IPS-18c (cell line): ENCODE data around the gene MIA.

ENCODE experiments used
- H3K4me3 ChIP-seq: 2 replicates; pipeline ENCODE4 v1.7.0; 2013; ENCODE audit warnings: low read depth, mild to moderate bottlenecking, low read length, moderate library complexity; ENCODE audit not compliant: insufficient read depth
- H3K9me3 ChIP-seq: one replicate; pipeline ENCODE4 v1.6.1; 2013; ENCODE audit warnings: mild to moderate bottlenecking, low read length, moderate library complexity; ENCODE audit not compliant: control insufficient read depth, insufficient read depth

The MIA gene

DNA sequence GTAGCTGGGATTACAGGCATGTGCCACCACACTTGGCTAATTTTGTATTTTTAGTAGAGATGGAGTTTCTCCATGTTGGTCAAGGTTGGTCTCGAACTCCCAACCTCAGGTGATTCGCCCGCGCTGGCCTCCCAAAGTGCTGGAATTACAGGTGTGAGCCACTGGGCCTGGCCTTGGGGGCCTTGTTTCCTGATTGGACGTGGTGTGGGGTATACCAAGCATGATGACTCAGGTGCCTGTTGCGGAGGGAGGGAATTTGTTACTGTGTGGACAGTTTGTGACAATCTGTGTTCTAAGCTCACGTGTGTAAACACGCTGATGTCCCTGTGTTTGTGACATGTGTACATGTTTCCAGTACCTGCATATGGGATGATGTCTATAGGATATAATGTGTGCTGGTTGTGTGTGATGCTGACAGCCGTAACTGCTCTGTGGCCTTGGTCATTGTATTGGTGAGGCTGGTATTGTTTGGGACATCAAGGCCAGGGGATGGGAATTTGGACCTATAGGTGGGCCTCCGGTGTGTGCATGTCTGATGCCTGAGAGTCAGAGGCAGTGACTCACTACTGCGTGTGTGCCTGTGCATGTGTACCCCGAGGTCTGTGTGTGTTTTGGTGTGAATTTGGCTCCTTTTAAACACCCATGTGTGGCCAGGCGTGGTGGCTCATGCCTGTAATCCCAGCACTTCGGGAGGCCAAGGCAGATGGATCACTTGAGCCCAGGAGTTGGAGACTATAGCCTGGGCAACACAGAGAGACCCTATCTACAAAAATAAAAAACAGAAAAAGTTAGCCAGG, 22.0 kb downstream of the MIA start:
- no peak overlapping the region for H3K4me3 ChIP-seq
- H3K9me3 ChIP-seq: no peaks in the 10 kb centered on the region

DNA sequence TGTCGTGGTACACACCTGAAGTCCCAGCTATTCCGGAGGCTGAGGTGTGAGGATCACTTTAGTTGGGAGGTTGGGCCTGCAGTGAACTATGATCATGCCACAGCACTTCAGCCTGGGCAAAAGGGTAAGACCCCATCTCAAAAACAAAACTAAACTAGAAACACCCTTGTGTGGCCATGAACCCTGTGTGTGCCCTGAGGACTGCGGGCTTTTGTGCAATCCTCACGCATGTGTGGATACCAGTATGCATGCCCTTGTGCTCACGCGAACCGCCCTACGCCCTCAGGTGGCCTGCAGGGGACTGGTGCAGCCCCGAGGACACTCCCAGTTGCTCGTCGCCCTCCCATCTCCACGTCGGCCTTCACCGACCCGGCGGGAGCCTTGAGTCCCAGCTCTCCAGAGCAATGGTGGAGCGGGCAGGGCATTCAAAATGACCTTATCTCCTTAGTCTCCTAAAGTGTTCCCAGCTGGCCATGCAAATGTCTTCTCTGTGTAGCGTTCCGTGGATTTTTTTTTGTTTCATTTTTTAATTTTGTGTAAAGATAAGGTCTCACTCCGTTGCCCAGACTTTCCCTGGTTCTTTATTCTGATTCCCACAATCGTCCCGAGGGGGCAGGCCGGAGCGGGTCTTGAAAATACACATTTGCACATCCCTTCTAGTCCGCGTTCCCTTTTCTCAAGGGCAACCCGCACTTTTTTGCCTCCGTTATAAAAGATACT, 22.8 kb downstream of the MIA start:
- no peaks in the 10 kb centered on the region for H3K9me3 ChIP-seq
- H3K4me3 ChIP-seq: peak overlapping the region; percentile 74

DNA sequence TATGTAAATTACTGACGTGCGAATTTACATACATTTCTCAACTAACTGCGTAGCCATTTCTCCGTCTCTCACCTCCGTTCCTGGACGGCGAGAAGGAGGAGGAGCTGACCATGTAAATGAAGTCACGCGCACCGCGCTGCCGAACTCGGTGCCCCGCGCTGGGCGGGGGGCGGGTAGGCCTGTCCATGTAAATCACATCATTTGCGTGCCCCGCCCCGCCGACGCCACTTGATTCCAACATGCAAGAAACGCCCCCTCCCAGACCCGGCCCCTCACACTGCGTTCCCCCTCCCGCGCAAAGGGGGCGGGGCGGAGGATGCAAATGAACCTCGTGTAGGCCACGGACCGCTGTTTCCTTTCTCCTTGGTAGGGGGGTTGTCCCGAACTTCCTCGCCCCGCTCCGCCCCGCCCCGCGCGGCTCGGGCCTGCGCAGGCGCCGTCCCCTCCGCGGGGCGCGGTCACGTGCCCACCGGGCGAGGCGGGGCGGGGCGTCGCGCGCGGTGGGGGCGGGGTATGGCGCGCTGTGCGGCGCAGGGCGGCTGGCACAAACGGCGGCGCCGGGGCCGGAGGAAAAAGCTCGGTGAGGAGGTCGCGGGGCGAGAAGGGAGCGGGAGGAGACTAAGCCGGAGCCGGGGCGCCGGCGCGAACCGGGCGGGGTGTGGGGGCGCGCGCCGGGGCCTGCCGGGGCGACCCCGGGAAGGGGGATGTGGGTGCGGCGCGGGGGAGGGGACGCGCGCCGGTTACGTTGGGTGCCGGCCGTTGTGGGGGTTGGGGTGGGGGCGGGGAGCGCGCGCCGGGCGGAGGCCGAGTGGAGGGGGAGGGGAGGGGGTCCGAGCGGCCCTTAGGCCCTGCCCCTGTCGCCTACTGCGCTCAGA, 23.6 kb downstream of the MIA start, which contains the start of gene EGLN2:
EGLN2 (plus strand) TSS at position 509 of the 875 bp plus-strand sequence. CDS start 1,382 bp downstream, outside the sequence.
- Histone ChIP-seq H3K9me3 (no peaks in the 10 kb centered on the region), H3K4me3 (peak within 1 kb of the TSS; percentile 75)

DNA sequence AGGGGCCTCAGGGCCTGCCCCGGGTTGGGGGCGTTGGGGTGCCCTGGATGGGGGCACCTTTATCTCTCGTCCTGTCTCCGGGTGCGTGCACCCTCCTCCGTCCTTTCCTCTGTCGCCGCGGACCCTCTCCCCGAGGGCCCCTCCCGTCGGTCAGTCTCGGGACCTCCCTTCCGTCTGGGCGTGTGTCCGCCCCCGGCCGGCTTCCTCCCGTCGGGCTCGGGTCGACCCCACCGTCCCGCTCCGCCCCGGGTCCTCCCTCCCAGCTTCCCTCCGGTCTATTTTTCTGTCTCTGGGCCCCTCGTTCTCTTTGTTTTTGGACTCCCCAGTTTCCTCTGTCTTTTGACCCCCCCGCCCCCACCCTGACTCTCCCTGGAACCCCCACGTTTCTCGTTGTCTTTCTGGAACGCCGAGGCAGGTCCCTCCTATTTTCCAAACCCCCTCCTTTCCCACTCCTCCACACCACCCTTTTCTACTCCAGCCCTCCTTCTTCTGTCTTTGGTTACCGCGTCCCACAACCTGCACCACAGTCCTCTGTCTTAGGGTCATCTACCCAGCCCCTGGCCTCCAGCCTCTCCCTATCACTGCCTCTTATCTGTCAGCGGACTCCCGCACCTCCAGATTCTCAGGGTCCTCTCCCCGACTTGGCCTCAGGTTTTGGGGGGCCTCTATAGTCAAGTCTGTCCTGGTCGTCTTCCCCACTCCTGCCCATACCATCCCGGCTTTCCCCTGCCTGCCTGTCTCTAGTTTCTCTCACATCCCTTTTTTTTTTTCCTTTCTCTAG, 24.4 kb downstream of the MIA start:
- peak overlapping the region; percentile 75 for H3K4me3 ChIP-seq
- H3K9me3 ChIP-seq: no peaks in the 10 kb centered on the region

DNA sequence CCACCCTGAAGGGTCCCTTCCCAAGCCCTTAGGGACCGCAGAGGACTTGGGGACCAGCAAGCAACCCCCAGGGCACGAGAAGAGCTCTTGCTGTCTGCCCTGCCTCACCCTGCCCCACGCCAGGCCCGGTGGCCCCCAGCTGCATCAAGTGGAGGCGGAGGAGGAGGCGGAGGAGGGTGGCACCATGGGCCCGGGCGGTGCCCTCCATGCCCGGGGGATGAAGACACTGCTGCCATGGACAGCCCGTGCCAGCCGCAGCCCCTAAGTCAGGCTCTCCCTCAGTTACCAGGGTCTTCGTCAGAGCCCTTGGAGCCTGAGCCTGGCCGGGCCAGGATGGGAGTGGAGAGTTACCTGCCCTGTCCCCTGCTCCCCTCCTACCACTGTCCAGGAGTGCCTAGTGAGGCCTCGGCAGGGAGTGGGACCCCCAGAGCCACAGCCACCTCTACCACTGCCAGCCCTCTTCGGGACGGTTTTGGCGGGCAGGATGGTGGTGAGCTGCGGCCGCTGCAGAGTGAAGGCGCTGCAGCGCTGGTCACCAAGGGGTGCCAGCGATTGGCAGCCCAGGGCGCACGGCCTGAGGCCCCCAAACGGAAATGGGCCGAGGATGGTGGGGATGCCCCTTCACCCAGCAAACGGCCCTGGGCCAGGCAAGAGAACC, 25.1 kb downstream of the MIA start:
- peak overlapping the region; percentile 75 for H3K4me3 ChIP-seq

DNA sequence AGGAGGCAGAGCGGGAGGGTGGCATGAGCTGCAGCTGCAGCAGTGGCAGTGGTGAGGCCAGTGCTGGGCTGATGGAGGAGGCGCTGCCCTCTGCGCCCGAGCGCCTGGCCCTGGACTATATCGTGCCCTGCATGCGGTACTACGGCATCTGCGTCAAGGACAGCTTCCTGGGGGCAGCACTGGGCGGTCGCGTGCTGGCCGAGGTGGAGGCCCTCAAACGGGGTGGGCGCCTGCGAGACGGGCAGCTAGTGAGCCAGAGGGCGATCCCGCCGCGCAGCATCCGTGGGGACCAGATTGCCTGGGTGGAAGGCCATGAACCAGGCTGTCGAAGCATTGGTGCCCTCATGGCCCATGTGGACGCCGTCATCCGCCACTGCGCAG, 25.7 kb downstream of the MIA start:
- no peaks in the 10 kb centered on the region for H3K9me3 ChIP-seq
- H3K4me3 ChIP-seq: no peak overlapping the region; the same call in 1 of the 2 replicates

More for the DNA sequence above, 25.1 kb downstream of the MIA start:
- no peaks in the 10 kb centered on the region for H3K9me3 ChIP-seq

DNA sequence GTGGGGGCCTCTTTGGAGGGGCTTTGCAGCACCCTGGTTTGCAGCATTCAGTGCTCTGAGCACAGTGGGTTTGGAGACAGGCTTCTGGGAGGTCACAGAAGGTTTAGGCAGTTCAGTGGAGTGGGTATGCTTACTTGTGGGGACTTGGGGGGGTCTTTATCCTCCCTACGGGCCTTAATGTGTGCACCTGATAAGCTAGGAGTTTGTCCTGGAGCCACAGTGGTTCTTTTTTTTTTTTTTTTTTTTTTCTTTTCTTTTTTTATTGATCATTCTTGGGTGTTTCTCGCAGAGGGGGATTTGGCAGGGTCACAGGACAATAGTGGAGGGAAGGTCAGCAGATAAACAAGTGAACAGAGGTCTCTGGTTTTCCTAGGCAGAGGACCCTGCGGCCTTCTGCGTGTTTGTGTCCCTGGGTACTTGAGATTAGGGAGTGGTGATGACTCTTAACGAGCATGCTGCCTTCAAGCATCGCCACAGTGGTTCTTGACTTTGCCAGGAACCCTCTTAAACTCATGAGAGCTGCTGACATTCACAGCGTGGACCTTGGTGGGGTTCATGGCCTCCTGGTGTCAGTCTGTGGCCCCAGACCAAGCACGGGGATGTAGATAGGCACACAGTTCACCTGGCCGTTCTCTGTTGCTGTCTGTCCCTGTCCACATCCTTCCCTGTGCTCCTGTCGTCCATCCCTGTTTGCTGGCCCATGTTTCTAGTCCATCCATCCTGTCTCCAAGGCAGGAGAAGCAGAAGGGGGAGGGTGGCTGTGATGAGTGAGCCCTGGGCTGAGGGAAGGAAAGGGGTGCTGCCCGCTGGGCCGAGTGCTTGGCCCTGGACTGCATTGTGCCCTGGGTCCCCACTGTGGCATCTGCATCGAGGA, 26.3 kb downstream of the MIA start:
- Histone ChIP-seq H3K4me3 (peak overlapping the region; percentile 20; the same call in 1 of the 2 replicates), H3K9me3 (no peaks in the 10 kb centered on the region)

DNA sequence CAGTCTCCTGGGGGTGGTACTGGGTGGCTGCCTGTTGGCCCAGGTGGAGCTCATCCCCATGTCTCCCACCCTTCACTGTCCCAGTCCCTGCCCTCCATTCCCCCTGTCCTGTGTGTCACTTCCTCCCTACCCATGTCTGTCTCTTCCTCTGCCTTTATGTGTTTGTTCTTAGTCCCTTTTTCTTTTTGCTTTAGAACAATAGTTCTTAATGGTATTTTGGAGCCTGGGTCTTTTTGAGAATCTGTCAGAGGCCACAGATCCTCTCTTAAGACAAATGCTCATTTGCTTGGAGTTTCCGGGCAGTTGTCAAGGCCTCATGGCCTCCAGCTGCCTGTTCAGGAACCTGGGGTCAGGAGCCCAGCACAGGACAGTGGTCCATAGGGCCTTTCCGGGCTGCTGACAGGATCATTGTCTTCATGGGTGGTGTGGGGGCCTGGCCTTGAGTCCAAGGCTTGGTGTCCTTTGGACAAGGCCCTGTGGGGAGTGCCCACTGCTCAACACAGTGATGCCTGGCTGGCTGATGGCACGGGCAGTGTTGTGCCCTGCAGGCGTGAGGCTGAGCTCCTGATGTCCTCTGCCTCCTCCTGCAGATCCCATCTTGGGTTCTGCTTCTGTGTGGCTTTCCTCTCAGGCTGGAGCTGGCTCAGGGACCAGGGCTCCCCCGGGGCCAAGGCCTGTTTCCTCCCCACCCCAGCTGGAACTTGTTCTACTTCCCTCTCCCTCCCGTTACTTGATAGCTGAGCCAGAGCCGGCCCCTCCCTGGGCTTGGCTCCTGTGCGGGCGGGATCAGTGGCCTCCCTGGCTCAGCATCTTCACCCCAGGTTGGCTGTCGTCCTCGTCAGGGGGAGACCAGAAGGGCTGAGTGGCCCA, 27.2 kb downstream of the MIA start:
- H3K9me3 ChIP-seq: no peaks in the 10 kb centered on the region
- H3K4me3 ChIP-seq: no peak overlapping the region

DNA sequence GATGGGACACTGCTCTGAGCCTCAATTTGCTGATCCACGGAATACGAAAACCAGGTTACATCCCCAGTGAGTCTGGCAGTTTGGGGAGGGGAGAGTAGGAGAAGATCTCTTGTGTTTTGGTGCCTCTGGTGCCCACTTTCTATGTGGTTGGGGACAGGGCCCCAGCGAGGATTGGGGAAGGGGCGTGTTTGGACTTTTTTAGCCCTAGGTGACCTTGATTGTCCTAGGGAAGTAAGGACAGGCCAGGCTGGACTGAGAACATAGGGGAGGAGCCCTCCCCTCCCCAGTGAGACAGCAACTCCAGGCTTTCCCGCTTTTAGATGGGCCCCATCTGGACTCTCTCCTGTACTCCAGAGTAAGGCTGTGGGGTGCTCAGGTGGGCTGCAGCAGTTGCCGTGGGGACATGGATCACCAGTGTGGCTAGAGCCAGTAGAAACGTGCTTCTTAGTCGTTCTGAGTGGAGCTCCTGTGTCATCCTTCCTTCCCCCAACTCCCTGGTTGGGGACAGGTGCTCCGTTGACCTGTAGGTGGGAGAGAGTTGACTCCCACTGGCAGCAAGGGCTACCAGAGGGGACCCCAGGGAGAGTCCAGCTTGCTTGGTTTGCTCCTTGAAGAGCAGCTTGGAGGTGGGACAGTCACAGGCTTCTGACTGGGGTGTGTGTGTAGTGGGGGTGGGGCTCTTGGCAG, 28.0 kb downstream of the MIA start:
- Histone ChIP-seq H3K4me3 (no peak overlapping the region), H3K9me3 (no peaks in the 10 kb centered on the region)

DNA sequence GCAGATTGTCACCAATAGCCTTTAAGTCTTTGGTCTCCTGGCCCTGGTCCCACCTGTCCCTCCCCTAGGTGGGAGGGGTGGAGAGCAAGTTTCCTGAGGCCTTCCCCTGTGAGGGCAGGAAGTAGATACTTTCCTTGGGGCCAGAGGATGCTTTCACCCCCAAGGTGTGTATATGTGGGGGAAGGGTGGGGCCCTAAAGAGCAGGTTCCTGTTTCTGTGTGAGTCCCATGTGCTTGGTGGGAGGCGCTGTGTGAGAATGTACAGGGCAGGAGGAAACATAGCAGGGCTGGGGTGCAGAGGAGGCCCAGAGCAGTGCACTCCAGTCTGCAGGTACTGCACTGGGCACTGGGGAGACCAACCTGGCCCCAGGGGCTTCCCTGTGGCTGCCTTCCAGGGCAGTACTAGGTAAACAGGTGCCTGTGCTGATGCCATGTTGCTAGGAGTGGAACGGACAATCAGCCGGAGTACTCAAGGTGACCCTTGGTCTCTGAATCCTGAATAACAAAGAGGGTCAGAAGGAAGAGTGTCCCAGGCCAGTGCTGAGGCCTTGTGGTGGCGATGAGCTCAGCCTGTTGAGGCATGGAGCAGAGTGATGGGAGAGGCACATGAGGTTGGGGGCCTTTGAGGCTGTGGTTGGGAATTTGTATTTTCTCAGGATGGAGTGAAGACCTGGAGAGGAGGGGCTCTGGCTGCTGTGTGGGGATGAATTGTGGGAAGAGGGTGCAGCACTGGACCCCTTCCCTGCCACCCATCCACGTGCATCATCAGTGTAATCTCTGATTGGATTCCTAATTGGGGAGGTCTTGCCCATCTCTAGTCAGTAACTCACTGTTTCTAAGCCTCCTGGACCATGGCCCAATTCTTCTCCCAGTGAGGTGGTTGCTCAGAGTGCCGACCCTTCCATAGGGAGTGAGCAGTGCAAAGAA, 28.8 kb downstream of the MIA start:
- Histone ChIP-seq H3K9me3 (no peaks in the 10 kb centered on the region), H3K4me3 (no peak overlapping the region)

DNA sequence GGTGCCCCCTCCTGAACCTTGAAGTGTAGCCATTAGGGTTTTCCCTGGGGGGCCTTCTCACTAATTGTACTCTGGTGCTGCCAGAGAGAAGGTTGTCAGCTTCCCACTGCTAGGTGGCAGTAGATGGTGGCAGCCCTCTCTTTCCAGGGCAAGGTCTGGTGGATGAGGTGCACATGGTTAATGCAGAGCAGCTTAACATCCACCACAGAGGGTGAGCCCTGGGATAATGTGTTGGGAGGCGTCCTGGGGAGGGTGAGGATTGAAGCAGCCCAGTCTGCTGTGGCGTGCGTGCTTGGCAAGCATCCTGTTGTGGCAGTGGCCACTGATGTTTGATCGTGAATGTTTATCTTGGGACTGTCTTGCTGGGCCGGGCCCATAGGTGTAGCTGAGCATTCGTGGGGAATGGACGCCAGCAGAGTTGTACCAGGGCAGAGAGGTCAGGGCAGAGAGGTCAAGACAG, 29.5 kb downstream of the MIA start:
- no peak overlapping the region; the same call in 1 of the 2 replicates for H3K4me3 ChIP-seq

DNA sequence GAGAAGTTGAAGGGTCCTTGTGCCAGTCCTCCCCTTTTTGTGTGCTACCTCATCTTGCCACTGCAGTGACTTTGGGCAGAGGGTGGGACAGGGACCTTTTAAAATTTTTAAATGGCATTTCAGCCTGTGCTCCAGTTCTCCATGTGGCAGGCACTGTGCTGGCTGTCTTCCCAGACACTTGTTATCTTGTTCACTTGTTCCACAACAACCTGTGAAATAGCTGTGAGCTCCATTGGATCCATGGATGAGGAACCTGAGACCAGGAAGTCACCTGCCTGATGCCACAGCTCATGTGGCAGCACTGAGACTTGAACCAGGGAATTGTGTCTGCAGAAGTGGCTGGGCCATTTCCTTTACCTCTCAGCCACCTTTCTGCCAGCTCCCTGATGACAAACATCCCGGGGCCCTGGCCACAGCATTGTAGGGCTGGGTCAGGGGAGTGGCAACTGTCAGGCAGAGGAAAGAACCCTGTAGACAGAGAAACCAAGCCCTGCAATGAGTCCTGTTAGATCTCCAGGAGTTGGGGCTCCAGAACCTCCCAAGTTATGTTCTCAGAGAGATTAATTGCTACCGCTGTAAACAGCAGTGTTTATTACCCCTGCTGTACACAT, 30.0 kb downstream of the MIA start:
- Histone ChIP-seq H3K9me3 (no peaks in the 10 kb centered on the region), H3K4me3 (no peak overlapping the region; the same call in 1 of the 2 replicates)

More for the DNA sequence above, 29.5 kb downstream of the MIA start:
- H3K9me3 ChIP-seq: no peaks in the 10 kb centered on the region
